Neural progenitor cell (in vitro differentiated cells): ENCODE results near the gene TUBD1.

ENCODE experiments used
- EZH2 ChIP-seq: fragments of 200-600 bp; sonication (generic); IDR thresholded peaks from 2 replicates; pipeline ENCODE4 v1.6.1; 2017; ENCODE audit warnings: antibody characterized with exemption, mild to moderate bottlenecking, moderate library complexity
- EZH2phosphoT487 ChIP-seq: fragments of 200-600 bp; sonication (generic); IDR thresholded peaks from 2 replicates; pipeline ENCODE4 v1.6.1; 2017; ENCODE audit warnings: antibody characterized with exemption
- TF ChIP-seq, protein P1 (sequence below): fragments of 200-600 bp; sonication (generic); IDR thresholded peaks from 2 replicates; pipeline ENCODE4 v1.5.1; 2017; ENCODE audit warnings: antibody characterized with exemption, mild to moderate bottlenecking

DNA sequence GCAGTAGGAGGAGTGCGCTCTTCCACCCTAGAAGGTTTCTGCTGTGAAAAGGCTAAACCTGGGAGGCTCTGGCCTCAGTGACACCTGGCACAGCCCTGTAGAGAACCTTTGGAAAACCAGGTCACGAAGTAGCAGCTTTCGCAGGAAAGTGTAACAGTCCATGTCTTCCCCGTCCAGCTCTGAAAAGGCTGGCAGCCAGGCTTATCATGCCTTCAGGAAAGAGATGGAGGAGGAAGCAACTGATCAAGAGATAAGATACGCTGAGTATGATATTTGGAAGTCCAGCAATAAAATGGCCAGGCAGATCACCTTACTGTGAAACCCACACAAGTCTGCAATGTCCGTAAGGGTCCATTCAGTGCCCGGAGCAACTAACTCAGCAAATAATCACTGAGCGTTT lies 22.3 kb downstream of the TUBD1 start:
- TF ChIP-seq, protein P1, sequence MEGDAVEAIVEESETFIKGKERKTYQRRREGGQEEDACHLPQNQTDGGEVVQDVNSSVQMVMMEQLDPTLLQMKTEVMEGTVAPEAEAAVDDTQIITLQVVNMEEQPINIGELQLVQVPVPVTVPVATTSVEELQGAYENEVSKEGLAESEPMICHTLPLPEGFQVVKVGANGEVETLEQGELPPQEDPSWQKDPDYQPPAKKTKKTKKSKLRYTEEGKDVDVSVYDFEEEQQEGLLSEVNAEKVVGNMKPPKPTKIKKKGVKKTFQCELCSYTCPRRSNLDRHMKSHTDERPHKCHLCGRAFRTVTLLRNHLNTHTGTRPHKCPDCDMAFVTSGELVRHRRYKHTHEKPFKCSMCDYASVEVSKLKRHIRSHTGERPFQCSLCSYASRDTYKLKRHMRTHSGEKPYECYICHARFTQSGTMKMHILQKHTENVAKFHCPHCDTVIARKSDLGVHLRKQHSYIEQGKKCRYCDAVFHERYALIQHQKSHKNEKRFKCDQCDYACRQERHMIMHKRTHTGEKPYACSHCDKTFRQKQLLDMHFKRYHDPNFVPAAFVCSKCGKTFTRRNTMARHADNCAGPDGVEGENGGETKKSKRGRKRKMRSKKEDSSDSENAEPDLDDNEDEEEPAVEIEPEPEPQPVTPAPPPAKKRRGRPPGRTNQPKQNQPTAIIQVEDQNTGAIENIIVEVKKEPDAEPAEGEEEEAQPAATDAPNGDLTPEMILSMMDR: no peak
- TF ChIP-seq EZH2 (no peak), EZH2phosphoT487 (no peak)
